ENCODE data around the gene DHRS12.

Gene DHRS12

GRCh38 chr13:51780099-51780498 lies 23.9 kb downstream of the DHRS12 start:
- DNase-seq: no peak

- no peak for DNase-seq
These were observed 25.6 kb downstream of the DHRS12 start for GRCh38 chr13:51778392-51778791.

- no peak for DNase-seq
These were observed 26.0 kb downstream of the DHRS12 start for GRCh38 chr13:51777921-51778320.

- DNase-seq: no peak
These were observed 27.8 kb downstream of the DHRS12 start for GRCh38 chr13:51776179-51776578.

GRCh38 chr13:51773515-51773914 lies 30.4 kb downstream of the DHRS12 start:
- DNase-seq: no peak

- no peak for DNase-seq
These were observed 31.2 kb downstream of the DHRS12 start for GRCh38 chr13:51772781-51773180.

GRCh38 chr13:51772105-51772455 lies 31.9 kb downstream of the DHRS12 start:
- no peak for DNase-seq

GRCh38 chr13:51771418-51772104 lies 32.4 kb downstream of the DHRS12 start:
- no peak for DNase-seq

- DNase-seq: no peak
These were observed 33.1 kb downstream of the DHRS12 start for GRCh38 chr13:51770681-51771417.

- DNase-seq: no peak
These were observed 33.8 kb downstream of the DHRS12 start for GRCh38 chr13:51770160-51770559.

GRCh38 chr13:51769455-51770127 lies 34.4 kb downstream of the DHRS12 start:
- DNase-seq: no peak

- DNase-seq: no peak
These were observed 35.0 kb downstream of the DHRS12 start for GRCh38 chr13:51768976-51769375.

- DNase-seq: no peak
These were observed 35.5 kb downstream of the DHRS12 start for GRCh38 chr13:51768378-51768921.

- no peak for DNase-seq
These were observed 36.9 kb downstream of the DHRS12 start for GRCh38 chr13:51767100-51767499.

- no peak for DNase-seq
These were observed 38.8 kb downstream of the DHRS12 start for GRCh38 chr13:51765142-51765515.

- DNase-seq: peak; percentile 83
These were observed 39.5 kb downstream of the DHRS12 start for GRCh38 chr13:51764184-51765141.

- DNase-seq: no peak
These were observed 40.5 kb downstream of the DHRS12 start for GRCh38 chr13:51763486-51763885.

- no peak for DNase-seq
These were observed 42.2 kb downstream of the DHRS12 start for GRCh38 chr13:51761643-51762350.

- DNase-seq: no peak
These were observed 43.4 kb downstream of the DHRS12 start for GRCh38 chr13:51760592-51760991.

GRCh38 chr13:51759240-51759639 lies 44.7 kb downstream of the DHRS12 start:
- DNase-seq: no peak

- DNase-seq: no peak
These were observed 45.3 kb downstream of the DHRS12 start for GRCh38 chr13:51758691-51759090.

GRCh38 chr13:51756651-51757050 lies 47.3 kb downstream of the DHRS12 start:
- no peak for DNase-seq
